HepG2 (cell line): Measurements from ENCODE around the gene ATP8B1. TPM values are rescaled to one million over a fixed set of nuclear protein-coding genes. Genes with fewer than 3 reads are reported as not detected.

ENCODE experiments used
- ATAC-seq: fragments of 200-7000 bp; cut with Tn5 transposase; 3 replicates; pipeline ENCODE4 v1.9.1; 2020; ENCODE audit warnings: mild to moderate bottlenecking, moderate library complexity
- BruUV-seq: library from RNA; stranded (reverse); fragments of 400-500 nt; replicated peaks from 2 replicates; lab custom pipeline; 2021; lab: Mats Ljungman, UMichigan
- CTCF ChIA-PET: fragments of 300-600 bp; formaldehyde crosslinking; extraction: SDS; loops from one replicate; lab custom pipeline; 2021; ENCODE audit warnings: low total read pairs, inconsistent platforms, low intra/inter-chr PET ratio; lab: Yijun Ruan, JAX
- POLR2A ChIA-PET: fragments of 350-600 bp; sonication (Branson Sonifier 250); formaldehyde crosslinking; loops from one replicate; lab custom pipeline; 2020; ENCODE audit warnings: antibody characterized with exemption, inconsistent platforms; lab: Yijun Ruan, JAX
- DNase-seq: peaks from one replicate; pipeline ENCODE4 v3.0.0-alpha.2; 2015; ENCODE audit warnings: low spot score
- FAIRE-seq: peaks from 3 replicates; lab custom pipeline; 2011; peaks lifted over from hg19 to GRCh38; lab: Jason Lieb, UNC
- H2AFZ ChIP-seq: one replicate; pipeline ENCODE4 v1.6.1; 2011; ENCODE audit warnings: low read length, inconsistent platforms
- H3K27ac ChIP-seq: fragments of 300-600 bp; 3 replicates; pipeline ENCODE4 v1.8.0; 2011; ENCODE audit warnings: mixed run types, mild to moderate bottlenecking, mixed read lengths, low read length, inconsistent platforms; ENCODE audit not compliant: insufficient read depth; ENCODE audit errors: extremely low read length
- H3K27me3 ChIP-seq, 2 experiments: fragments of 200-600 bp in 1 of 2; 2 replicates in 1 of 2; 3 replicates in 1 of 2; pipeline versions ENCODE4 v1.6.0 to v1.8.0; 2011; ENCODE audit warnings: low read length in 2 of 2, mild to moderate bottlenecking in 2 of 2, moderate library complexity in 2 of 2, inconsistent platforms in 1 of 2; ENCODE audit not compliant: insufficient read depth in 2 of 2, control insufficient read depth in 1 of 2
- H3K36me3 ChIP-seq, 2 experiments: fragments of 200-600 bp in 1 of 2; replicated peaks in 1 of 2; 2 replicates in 1 of 2; 3 replicates in 1 of 2; pipeline versions ENCODE4 v1.5.1 to v1.8.0; 2011; ENCODE audit warnings: low read length in 2 of 2, inconsistent platforms in 1 of 2; ENCODE audit not compliant: insufficient read depth in 2 of 2, control insufficient read depth in 1 of 2
- H3K4me1 ChIP-seq: 2 replicates; pipeline ENCODE4 v1.5.1; 2012; ENCODE audit warnings: low read length, inconsistent platforms; ENCODE audit not compliant: insufficient read depth
- H3K4me2 ChIP-seq: 2 replicates; pipeline ENCODE4 v1.6.0; 2011; ENCODE audit warnings: low read depth, low read length, inconsistent platforms
- H3K4me3 ChIP-seq, 3 experiments: fragments of 200-600 bp in 1 of 3; sonication (generic), shearing (Covaris generic) in 1 of 3; replicated peaks in 1 of 3; 2 replicates each; pipeline ENCODE4 v1.5.1; 2011 to 2016; ENCODE audit warnings: low read length in 3 of 3, inconsistent platforms in 2 of 3, low read depth in 2 of 3, mild to moderate bottlenecking in 2 of 3, control low read depth in 1 of 3, mixed read lengths in 1 of 3; ENCODE audit not compliant: insufficient read depth in 1 of 3
- H3K79me2 ChIP-seq: one replicate; pipeline ENCODE4 v1.6.1; 2011; ENCODE audit warnings: low read length, inconsistent platforms; ENCODE audit not compliant: insufficient read depth
- H3K9ac ChIP-seq: 2 replicates; pipeline ENCODE4 v1.6.0; 2011; ENCODE audit warnings: mild to moderate bottlenecking, low read depth, low read length, inconsistent platforms; ENCODE audit not compliant: insufficient read depth
- H3K9me3 ChIP-seq: 2 replicates; pipeline ENCODE4 v1.5.1; 2012; ENCODE audit warnings: mild to moderate bottlenecking, low read length
- H4K20me1 ChIP-seq: 2 replicates; pipeline ENCODE4 v1.6.0; 2011; ENCODE audit warnings: inconsistent platforms, mild to moderate bottlenecking, low read length, moderate library complexity; ENCODE audit not compliant: insufficient read depth
- ATM ChIP-seq: fragments of 450-650 bp; IDR thresholded peaks from 2 replicates; pipeline ENCODE4 v1.7.1; 2017; ENCODE audit warnings: mild to moderate bottlenecking, borderline replicate concordance
- CBX5 ChIP-seq: sonication (generic); formaldehyde crosslinking; IDR thresholded peaks from 2 replicates; pipeline ENCODE4 v1.4.0; 2020; ENCODE audit warnings: missing genetic modification reagents, borderline replicate concordance
- ELF1 ChIP-seq: sonication (generic); formaldehyde crosslinking; IDR thresholded peaks from 2 replicates; pipeline ENCODE4 v1.4.0; 2020; ENCODE audit warnings: missing genetic modification reagents
- ERF ChIP-seq: IDR thresholded peaks from 2 replicates; pipeline ENCODE4 v1.6.1; 2018; ENCODE audit warnings: missing biosample characterization, missing genetic modification reagents
- FIP1L1 ChIP-seq: fragments of 200-400 bp; formaldehyde crosslinking; IDR thresholded peaks from 2 replicates; pipeline ENCODE4 v1.6.1; 2018; ENCODE audit warnings: low read depth, mild to moderate bottlenecking, low read length, moderate library complexity, borderline replicate concordance; ENCODE audit not compliant: insufficient read depth
- GMEB2 ChIP-seq: IDR thresholded peaks from 2 replicates; pipeline ENCODE4 v1.6.1; 2016; ENCODE audit warnings: missing biosample characterization, missing genetic modification reagents, low read depth
- PBX3 ChIP-seq: sonication (generic); formaldehyde crosslinking; IDR thresholded peaks from 2 replicates; pipeline ENCODE4 v1.8.1; 2023; ENCODE audit warnings: missing genetic modification reagents, inconsistent platforms, borderline replicate concordance
- PTBP1 ChIP-seq: fragments of 200-400 bp; formaldehyde crosslinking; IDR thresholded peaks from 2 replicates; pipeline ENCODE4 v1.6.1; 2018; ENCODE audit warnings: low read length, low read depth; ENCODE audit not compliant: poor library complexity, severe bottlenecking
- TBX3 ChIP-seq: fragments of 450-650 bp; IDR thresholded peaks from 2 replicates; pipeline ENCODE4 v1.6.1; 2017; ENCODE audit warnings: antibody characterized with exemption, mild to moderate bottlenecking, inconsistent platforms, borderline replicate concordance
- TFE3 ChIP-seq: IDR thresholded peaks from 2 replicates; pipeline ENCODE4 v1.6.1; 2016
- TMF1 ChIP-seq: sonication (generic); formaldehyde crosslinking; IDR thresholded peaks from 2 replicates; pipeline ENCODE4 v1.8.1; 2022; ENCODE audit warnings: low read depth, missing genetic modification reagents
- ZNF33A ChIP-seq: sonication (generic); formaldehyde crosslinking; IDR thresholded peaks from 2 replicates; pipeline ENCODE4 v1.5.1; 2020; ENCODE audit warnings: missing genetic modification reagents, mild to moderate bottlenecking, moderate library complexity, borderline replicate concordance
- ZNF549 ChIP-seq: sonication (generic); formaldehyde crosslinking; IDR thresholded peaks from 2 replicates; pipeline ENCODE4 v1.5.0; 2020; ENCODE audit warnings: missing genetic modification reagents
- ZNF574 ChIP-seq: sonication (generic); formaldehyde crosslinking; IDR thresholded peaks from 2 replicates; pipeline ENCODE4 v1.4.0; 2020; ENCODE audit warnings: missing genetic modification reagents
- ZNF782 ChIP-seq: sonication (generic); formaldehyde crosslinking; IDR thresholded peaks from 2 replicates; pipeline ENCODE4 v1.4.0; 2020; ENCODE audit warnings: missing genetic modification reagents, mild to moderate bottlenecking, borderline replicate concordance
- ZNF784 ChIP-seq: sonication (generic); formaldehyde crosslinking; IDR thresholded peaks from 2 replicates; pipeline ENCODE4 v1.5.1; 2020; ENCODE audit warnings: missing genetic modification reagents, mild to moderate bottlenecking, borderline replicate concordance
- WGBS: methylation state at CpG from one replicate; pipeline ENCODE4 v1.1.6; 2017; ENCODE audit warnings: low lambda C conversion rate; 5-methylcytosine and 5-hydroxymethylcytosine counted together
- in situ Hi-C: cut with HindIII; loops from 2 replicates; pipeline ENCODE4 v1.10.0; 2017; ENCODE audit warnings: low pct_unique_long_range_greater_than_20kb; ENCODE audit not compliant: extremely low pct_ligation_motif_present
- intact Hi-C: fragments of 100-400 bp; cut with micrococcal nuclease; formaldehyde crosslinking; loops from one replicate; pipeline ENCODE4 v1.10.0; 2022; ENCODE audit not compliant: unreplicated experiment
- polyA plus RNA-seq, 8 experiments: library from polyadenylated mRNA; depleted of rRNA in 3 of 8; stranded (reverse) in 7 of 8; unstranded in 1 of 8; fragments of >200 nt; fragmentation: Illumina TruSeq in 4 of 8; extraction: Trizol in 4 of 8; gene quantifications; 2 replicates each; pipeline versions ENCODE4 v1.2.1 to v1.2.3, GENCODE V29; 2011 to 2016; ENCODE audit warnings: low read depth in 4 of 8, missing spikeins in 1 of 8, mixed read lengths in 1 of 8; ENCODE audit not compliant: insufficient read depth in 1 of 8
- total RNA-seq, 5 experiments: library from RNA; depleted of rRNA; stranded (reverse); fragments of >200 nt; fragmentation: Illumina TruSeq; extraction: Trizol; gene quantifications; 2 replicates each; pipeline ENCODE4 v1.2.3, GENCODE V29; 2016; ENCODE audit warnings: low read depth in 1 of 5

Gene ATP8B1
- total and polyA plus RNA-seq, 2 of the 13 experiments (the other 11 are each of a cell fraction or from before 2014, with no cell fraction given): 2.8 to 4.0 TPM

GRCh38 chr18:57764087-57764486 lies 39.0 kb downstream of the ATP8B1 start:
- BruUV-seq: no TSS peak
- FAIRE-seq (no peak), DNase-seq (no peak), ATAC-seq (no peak)
- Histone ChIP-seq H2AFZ (no peak overlapping the region), H3K4me1 (peaks cover 12% of the 10 kb centered on the region; the same call in 1 of the 2 replicates), H4K20me1 (no peaks in the 10 kb centered on the region), H3K36me3 (no peaks in the 10 kb centered on the region), H3K4me2 (no peak overlapping the region), H3K27me3 (no peaks in the 10 kb centered on the region), H3K4me3 (no peak overlapping the region), H3K79me2 (no peaks in the 10 kb centered on the region), H3K9me3 (no peaks in the 10 kb centered on the region), H3K27ac (no peak overlapping the region), H3K9ac (no peak overlapping the region)
- in situ Hi-C loops (no loop called here), intact Hi-C loops (no loop called here)
- 89% methylated on average over 8 of the region's 8 CpGs for WGBS
- CTCF ChIA-PET: no interaction called here
- POLR2A ChIA-PET: no interaction called here
- no peak for TF ChIP-seq ZNF549 (CRISPR knock-in tag)
- TF ChIP-seq ZNF782: no peak
- TF ChIP-seq GMEB2: no peak
- no peak for TF ChIP-seq FIP1L1
- TF ChIP-seq CBX5 (CRISPR knock-in tag): no peak
- no peak for TF ChIP-seq ATM
- TF ChIP-seq ELF1: no peak
- TF ChIP-seq PTBP1: no peak
- no peak for TF ChIP-seq ERF
- no peak for TF ChIP-seq PBX3 (CRISPR knock-in tag)
- no peak for TF ChIP-seq ZNF574 (CRISPR knock-in tag)
- TF ChIP-seq ZNF784: no peak
- TF ChIP-seq TBX3: no peak
- TF ChIP-seq TFE3 (CRISPR knock-in tag): no peak
- no peak for TF ChIP-seq TMF1 (CRISPR knock-in tag)
- TF ChIP-seq ZNF33A (CRISPR knock-in tag): no peak
